WTC11 (cell line): ENCODE data around the gene CPNE7. TPM values are rescaled to one million over a fixed set of nuclear protein-coding genes. Genes with fewer than 3 reads are reported as not detected.

Source experiments
- ATAC-seq: fragments of 200-7000 bp; cut with Tn5 transposase; 2 replicates; pipeline ENCODE4 v1.10.0; 2021; ENCODE audit warnings: mild to moderate bottlenecking, moderate library complexity
- CTCF ChIA-PET: fragments of 300-600 bp; sonication (Branson Sonifier 250); formaldehyde crosslinking; loops from one replicate; lab custom pipeline; 2021; ENCODE audit warnings: antibody characterized with exemption; lab: Charles Lee
- POLR2A ChIA-PET: fragments of 350-600 bp; sonication (Branson Sonifier 250); formaldehyde crosslinking; loops from one replicate; lab custom pipeline; 2021; ENCODE audit warnings: antibody characterized with exemption; lab: Charles Lee
- DNase-seq: peaks from one replicate; pipeline ENCODE4 v3.0.0; 2021; ENCODE audit warnings: low spot score
- H3K27ac Mint-ChIP-seq: 2 replicates; pipeline ENCODE4 v1.8.0; 2021; ENCODE audit warnings: mixed read lengths
- H3K27me3 Mint-ChIP-seq: 2 replicates; pipeline ENCODE4 v1.8.0; 2021; ENCODE audit warnings: low read depth, mild to moderate bottlenecking, moderate library complexity, mixed read lengths
- H3K36me3 Mint-ChIP-seq: 2 replicates; pipeline ENCODE4 v1.8.0; 2021; ENCODE audit warnings: mixed read lengths
- H3K4me1 Mint-ChIP-seq: 2 replicates; pipeline ENCODE4 v1.8.0; 2022; ENCODE audit warnings: mixed read lengths
- H3K4me3 Mint-ChIP-seq: 2 replicates; pipeline ENCODE4 v1.8.0; 2021; ENCODE audit warnings: mild to moderate bottlenecking, moderate library complexity, mixed read lengths
- H3K9me3 Mint-ChIP-seq: 2 replicates; pipeline ENCODE4 v1.8.0; 2021; ENCODE audit warnings: mixed read lengths
- ARID4B ChIP-seq: sonication (generic); formaldehyde crosslinking; IDR thresholded peaks from 2 replicates; pipeline ENCODE4 v1.8.0; 2023; ENCODE audit warnings: missing genetic modification reagents, mild to moderate bottlenecking, borderline replicate concordance
- ATF2 ChIP-seq: sonication (generic); formaldehyde crosslinking; IDR thresholded peaks from 2 replicates; pipeline ENCODE4 v1.8.1; 2022; ENCODE audit warnings: low read depth, missing genetic modification reagents, borderline replicate concordance
- CDX4 ChIP-seq: fragments of 250-450 bp; sonication (Bioruptor Pico); IDR thresholded peaks from 2 replicates; pipeline ENCODE4 v1.9.0; 2021; ENCODE audit warnings: moderate library complexity, mild to moderate bottlenecking, inconsistent platforms, borderline replicate concordance
- E2F5 ChIP-seq: sonication (generic); formaldehyde crosslinking; IDR thresholded peaks from 2 replicates; pipeline ENCODE4 v1.8.1; 2022; ENCODE audit warnings: mild to moderate bottlenecking, moderate library complexity, missing genetic modification reagents
- ERG ChIP-seq: fragments of 250-450 bp; sonication (Bioruptor Pico); IDR thresholded peaks from 2 replicates; pipeline ENCODE4 v1.8.0; 2021; ENCODE audit warnings: mild to moderate bottlenecking
- FOXK1 ChIP-seq: sonication (generic); formaldehyde crosslinking; IDR thresholded peaks from 2 replicates; pipeline ENCODE4 v1.8.0; 2022; ENCODE audit warnings: mild to moderate bottlenecking, moderate library complexity, missing genetic modification reagents
- GTF2I ChIP-seq: fragments of 250-450 bp; sonication (Bioruptor Pico); conservative IDR thresholded peaks from 2 replicates; pipeline ENCODE4 v1.4.0; 2021; ENCODE audit warnings: mild to moderate bottlenecking
- HMGXB4 ChIP-seq: sonication (generic); formaldehyde crosslinking; IDR thresholded peaks from 2 replicates; pipeline ENCODE4 v1.8.1; 2023; ENCODE audit warnings: mild to moderate bottlenecking, moderate library complexity, missing genetic modification reagents
- MAX ChIP-seq: sonication (generic); formaldehyde crosslinking; IDR thresholded peaks from 2 replicates; pipeline ENCODE4 v1.8.0; 2022; ENCODE audit warnings: mild to moderate bottlenecking, missing genetic modification reagents
- NR2C2 ChIP-seq: sonication (generic); formaldehyde crosslinking; IDR thresholded peaks from 2 replicates; pipeline ENCODE4 v1.8.0; 2022; ENCODE audit warnings: mild to moderate bottlenecking, missing genetic modification reagents
- RELA ChIP-seq: sonication (generic); formaldehyde crosslinking; IDR thresholded peaks from 2 replicates; pipeline ENCODE4 v1.8.1; 2022; ENCODE audit warnings: missing genetic modification reagents, mild to moderate bottlenecking, borderline replicate concordance
- SP1 ChIP-seq: sonication (generic); formaldehyde crosslinking; conservative IDR thresholded peaks from 2 replicates; pipeline ENCODE4 v1.8.1; 2022; ENCODE audit warnings: missing genetic modification reagents
- USF1 ChIP-seq: sonication (generic); formaldehyde crosslinking; IDR thresholded peaks from 2 replicates; pipeline ENCODE4 v1.8.0; 2022; ENCODE audit warnings: mild to moderate bottlenecking, missing genetic modification reagents
- ZNF232 ChIP-seq: sonication (generic); formaldehyde crosslinking; IDR thresholded peaks from 2 replicates; pipeline ENCODE4 v1.8.0; 2022; ENCODE audit warnings: mild to moderate bottlenecking, missing genetic modification reagents
- ZNF425 ChIP-seq: fragments of 250-450 bp; sonication (Bioruptor Pico); conservative IDR thresholded peaks from 2 replicates; pipeline ENCODE4 v1.9.0; 2021; ENCODE audit warnings: mild to moderate bottlenecking
- total RNA-seq: library from RNA; stranded (reverse); gene quantifications from 3 replicates; pipeline ENCODE4 v1.2.3, GENCODE V29; 2021

The CPNE7 gene
- total RNA-seq, 1 experiment from 2014 or later = 42.6 TPM

- ChIA-PET POLR2A (no interaction called here), CTCF (no interaction called here)
- no peaks in the 10 kb centered on the region for H3K27me3 Mint-ChIP-seq
- H3K4me1 Mint-ChIP-seq = no peaks in the 10 kb centered on the region
- H3K27ac Mint-ChIP-seq = no peak overlapping the region
- no peak overlapping the region for H3K4me3 Mint-ChIP-seq
- ATAC-seq (no peak), DNase-seq (no peak)
- TF ChIP-seq RELA (CRISPR knock-in tag) (no peak), CDX4 (no peak), USF1 (CRISPR knock-in tag) (no peak), MAX (CRISPR knock-in tag) (no peak), FOXK1 (CRISPR knock-in tag) (no peak), ATF2 (CRISPR knock-in tag) (no peak), GTF2I (CRISPR knock-in tag) (no peak), E2F5 (CRISPR knock-in tag) (no peak), SP1 (CRISPR knock-in tag) (no peak), NR2C2 (CRISPR knock-in tag) (no peak), ZNF232 (CRISPR knock-in tag) (no peak), HMGXB4 (no peak), ZNF425 (no peak), ARID4B (no peak), ERG (no peak)
- H3K36me3 Mint-ChIP-seq = peaks cover 70% of the 10 kb centered on the region
- H3K9me3 Mint-ChIP-seq = no peaks in the 10 kb centered on the region
These were observed 43.6 kb upstream of the CPNE7 start for GRCh38 chr16:89531821-89532526.
